ENCODE measurements around the gene EYA2. TPM values are rescaled to one million over a fixed set of nuclear protein-coding genes. Genes with fewer than 3 reads are reported as not detected.
"Not testable (repeated sequence)": the region's sequence is repeated elsewhere in the genome, so short reads cannot be mapped to it uniquely, and the experiment has no call there.

EYA2 gene
- total RNA-seq, 1 donor from 2014 or later: 24.4 TPM

DNA sequence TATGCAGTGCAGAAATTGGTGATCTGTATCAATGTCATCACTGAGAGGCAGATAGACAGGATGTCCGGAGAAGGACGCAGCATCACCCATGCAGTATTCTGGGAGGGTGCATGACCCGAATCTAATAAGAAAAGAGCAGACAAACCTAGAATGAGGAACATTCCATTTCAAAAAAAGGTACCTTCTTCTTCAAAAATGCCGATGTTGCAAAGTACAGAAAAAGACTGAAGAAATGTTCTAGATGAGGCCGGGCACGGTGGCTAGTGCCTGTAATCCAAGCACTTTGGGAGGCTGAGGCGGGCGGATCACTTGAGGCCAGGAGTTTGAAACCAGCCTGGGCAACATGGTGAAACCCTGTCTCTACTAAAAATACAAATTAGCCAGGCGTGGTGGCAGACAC, 28.2 kb downstream of the EYA2 start:
- ATAC-seq; intact Hi-C loops (cut with DNase I); DNase-seq (ENCODE audit: low spot score): not testable (repeated sequence)

DNA sequence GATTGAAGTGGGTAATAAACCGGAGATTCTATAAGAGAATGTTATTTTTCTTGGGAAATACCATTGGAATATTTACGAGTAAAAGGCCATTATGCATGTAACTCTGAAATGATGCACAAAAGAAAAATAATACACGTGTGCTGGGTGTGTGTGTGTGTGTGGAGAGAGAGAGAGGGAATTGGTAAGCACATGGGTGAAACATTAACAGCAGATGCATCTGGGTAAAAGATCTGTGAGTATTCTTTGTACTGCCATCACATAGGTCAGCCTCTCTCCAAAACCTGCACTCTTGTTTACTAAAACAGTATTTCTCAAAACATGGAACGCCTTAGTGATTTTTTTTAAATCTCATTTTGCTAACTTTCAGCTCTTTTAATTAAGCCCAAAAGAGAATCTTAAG, 28.9 kb downstream of the EYA2 start:
- no peak for ATAC-seq
- intact Hi-C loops (cut with DNase I): no loop called here
- DNase-seq (ENCODE audit: low spot score): no peak

DNA sequence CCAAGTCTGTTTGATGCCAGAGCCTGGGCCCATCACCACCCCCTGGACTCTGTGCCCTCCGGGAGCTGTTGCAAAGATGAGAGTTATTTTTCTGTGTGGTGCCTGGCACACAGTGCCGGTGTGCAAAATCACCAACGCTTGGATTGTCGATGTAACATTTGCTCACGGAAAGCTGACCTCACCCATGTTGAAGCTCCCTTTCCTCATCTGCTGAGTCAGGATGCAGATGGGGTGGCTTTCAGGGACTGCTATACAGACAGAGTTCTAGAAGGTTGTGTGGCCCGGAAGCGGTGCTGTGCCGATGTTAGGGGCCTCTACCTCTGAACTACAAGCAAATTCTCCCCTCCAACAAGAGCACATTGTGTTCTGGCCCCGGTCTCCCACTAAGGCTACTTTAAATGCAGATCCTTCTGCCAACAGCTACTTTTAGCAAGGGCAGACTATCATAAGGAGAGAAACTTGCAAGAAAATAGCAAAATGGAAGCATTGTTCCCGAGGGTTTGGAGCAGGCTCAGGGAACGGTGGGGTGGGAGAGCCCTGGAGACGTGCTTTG, 34.0 kb downstream of the EYA2 start:
- intact Hi-C loops (cut with DNase I): no loop called here
- ATAC-seq (peak; percentile 79), DNase-seq (ENCODE audit: low spot score) (no peak)

DNA sequence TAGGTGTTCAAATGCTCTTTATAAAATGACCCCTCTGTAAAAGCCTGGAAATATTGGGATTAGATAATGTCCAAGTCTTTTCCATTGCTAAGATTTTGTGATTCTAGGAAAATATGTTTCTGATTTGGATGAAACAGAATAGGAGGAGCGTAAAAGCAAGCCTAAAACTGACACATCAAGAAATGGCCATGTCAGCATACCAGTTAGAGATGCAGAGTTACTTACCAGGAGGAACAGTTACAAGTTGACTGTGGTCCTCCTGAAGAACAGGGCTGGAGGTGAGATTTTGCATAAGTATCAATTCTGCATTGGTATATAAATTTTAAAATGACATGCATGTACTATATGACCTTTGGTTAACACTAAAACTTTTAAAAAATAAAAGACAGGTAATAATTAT, 35.3 kb downstream of the EYA2 start:
- no peak for DNase-seq (ENCODE audit: low spot score)
- no peak for ATAC-seq
- intact Hi-C loops (cut with DNase I): no loop called here

DNA sequence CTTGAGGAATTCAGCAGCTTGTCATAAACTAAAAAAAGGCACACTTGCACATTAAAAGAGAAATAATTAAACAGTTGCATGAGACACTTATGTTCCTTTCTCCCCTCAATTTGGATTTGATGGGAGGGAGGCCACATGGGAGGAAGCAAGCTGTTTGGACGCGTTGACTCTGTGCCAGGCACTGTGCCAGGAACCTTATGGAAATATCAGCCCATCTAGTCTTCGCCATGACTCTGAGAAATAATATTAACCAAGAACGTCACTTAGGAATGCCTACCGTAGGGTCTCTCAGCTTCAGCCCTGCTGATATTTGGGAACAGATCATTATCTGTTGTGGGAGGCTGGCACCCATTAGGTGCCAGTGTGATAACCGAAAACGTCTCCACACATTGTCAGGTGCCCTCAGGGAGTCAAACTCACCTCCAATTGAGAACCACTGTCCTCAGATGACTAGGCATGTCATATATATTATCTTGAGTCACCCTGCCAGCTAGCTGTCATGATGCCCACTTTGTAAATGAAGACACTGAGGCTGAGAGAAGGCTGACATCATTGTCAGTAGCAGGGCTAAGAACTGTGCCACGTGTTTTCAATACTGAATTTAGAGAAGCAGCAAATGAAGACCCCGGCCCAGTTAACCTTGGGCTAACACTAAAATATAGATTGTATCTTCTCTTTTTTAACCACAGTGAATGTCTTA, 36.1 kb downstream of the EYA2 start:
- no peak for ATAC-seq
- DNase-seq (ENCODE audit: low spot score): no peak
- intact Hi-C loops (cut with DNase I): no loop called here

DNA sequence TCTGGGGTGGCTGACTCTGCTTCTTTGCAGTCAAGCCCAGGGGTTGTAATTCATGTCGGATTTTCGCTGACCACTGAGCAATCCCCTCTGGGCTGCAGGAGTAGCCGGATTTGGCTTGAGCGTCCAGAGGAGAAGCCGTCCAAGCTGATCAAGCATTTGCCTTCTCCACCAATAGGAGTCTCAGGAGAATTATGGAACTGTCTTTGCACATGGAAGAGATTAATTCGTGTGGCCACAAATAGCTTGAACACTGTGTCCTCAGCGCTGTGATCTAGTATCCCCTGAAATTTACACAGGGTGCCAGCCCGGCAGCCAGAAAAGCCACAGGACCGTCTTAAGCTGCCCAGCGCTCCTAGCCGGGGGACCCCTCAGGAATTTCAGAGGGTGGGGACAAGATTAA, 37.1 kb downstream of the EYA2 start:
- no peak for DNase-seq (ENCODE audit: low spot score)
- intact Hi-C loops (cut with DNase I): no loop called here
- ATAC-seq: peak; percentile 88

DNA sequence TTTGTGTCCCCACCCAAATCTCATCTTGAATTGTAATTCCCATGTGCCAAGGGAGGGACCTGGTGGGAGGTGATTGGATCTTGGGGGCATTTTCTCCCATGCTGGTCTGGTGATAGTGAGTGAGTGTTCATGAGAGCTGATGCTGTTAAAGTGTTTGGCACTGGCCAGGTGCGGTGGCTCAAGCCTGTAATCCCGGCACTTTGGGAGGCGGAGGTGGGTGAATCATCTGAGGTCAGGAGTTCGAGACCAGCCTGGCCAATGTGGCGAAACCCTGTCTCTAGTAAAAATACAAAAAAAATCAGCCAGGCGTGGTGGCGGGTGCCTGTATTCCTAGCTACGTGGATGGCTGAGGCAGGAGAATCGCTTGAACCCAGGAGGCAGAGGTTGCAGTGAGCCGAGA, 37.8 kb downstream of the EYA2 start:
- intact Hi-C loops (cut with DNase I); ATAC-seq; DNase-seq (ENCODE audit: low spot score): not testable (repeated sequence)

DNA sequence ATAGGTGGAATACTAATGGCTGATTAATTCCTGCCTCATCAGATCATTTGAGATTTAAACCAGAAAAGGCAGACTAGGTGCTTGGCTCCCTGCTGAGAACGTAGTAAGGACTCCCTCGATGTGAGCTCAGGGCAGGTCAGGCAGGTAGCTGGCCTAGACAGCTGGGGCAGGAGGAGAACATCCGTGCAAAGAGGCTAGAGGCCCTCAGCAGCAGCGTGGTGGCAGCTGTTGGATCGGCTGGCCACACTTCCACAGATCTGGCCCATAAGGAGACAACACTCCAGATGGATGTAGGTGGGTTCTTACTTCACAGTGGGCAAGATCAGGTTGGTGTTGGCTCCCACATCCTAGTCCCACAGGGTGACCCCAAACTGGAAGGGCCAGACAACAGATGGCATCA, 38.5 kb downstream of the EYA2 start:
- intact Hi-C loops (cut with DNase I): no loop called here

DNA sequence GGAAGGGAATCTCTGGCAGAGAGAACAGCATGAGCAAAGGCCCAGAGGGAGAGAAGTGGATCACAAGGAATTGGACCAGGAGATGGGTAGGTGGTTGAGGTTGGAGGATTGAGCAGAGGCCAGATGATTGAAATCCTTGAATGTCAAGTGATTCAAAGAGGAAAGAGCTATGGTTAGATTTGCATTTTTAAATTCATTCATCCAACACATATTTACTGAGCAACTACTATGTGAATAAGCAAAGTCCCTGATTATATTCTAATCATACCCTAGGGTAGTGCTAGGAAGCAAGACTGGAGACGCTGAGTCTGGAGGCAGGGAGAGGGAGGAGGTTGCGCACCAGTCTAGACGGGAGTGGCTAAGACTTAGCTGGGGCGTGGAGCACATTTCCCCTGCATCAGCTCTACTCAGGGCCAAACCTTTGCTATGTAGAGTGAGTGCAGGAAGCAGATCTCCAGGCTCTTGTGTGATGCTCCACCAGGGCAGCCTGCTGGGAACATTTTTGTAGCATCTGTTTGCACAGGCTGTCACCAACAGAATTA, 40.2 kb downstream of the EYA2 start:
- DNase-seq (ENCODE audit: low spot score) (no peak), ATAC-seq (no peak)
- intact Hi-C loops (cut with DNase I): no loop called here

More for the DNA sequence above, 38.5 kb downstream of the EYA2 start:
- DNase-seq (ENCODE audit: low spot score) (no peak), ATAC-seq (no peak)

DNA sequence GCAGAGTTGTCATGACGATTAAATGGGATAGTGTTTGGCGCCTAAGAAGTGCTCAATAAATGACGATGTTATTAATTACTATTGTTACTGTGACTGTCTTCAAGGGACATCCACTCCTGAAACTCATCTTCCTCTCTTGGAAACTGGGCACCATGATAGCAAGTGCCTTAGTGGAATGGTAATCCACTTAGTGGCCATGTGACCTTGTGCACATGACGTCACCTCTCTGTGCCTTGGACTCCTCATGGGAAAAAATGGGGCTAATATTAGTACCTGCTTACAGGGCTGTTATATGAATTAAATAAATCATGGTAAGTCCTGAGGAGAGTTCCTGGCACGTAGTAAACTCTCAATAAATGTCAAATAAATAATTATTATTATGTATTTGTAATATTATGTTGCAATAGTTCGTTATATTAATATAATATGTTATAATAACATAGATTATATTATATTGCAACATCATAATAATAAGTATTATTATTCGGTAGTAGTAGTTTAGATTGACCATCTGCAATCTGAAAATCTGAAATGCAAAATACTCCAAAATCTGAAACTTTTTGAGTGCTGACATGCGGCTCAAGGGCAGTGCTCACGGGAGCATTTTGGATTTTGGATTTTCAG, 40.9 kb downstream of the EYA2 start:
- ATAC-seq (no peak), DNase-seq (ENCODE audit: low spot score) (no peak)
- intact Hi-C loops (cut with DNase I): no loop called here

DNA sequence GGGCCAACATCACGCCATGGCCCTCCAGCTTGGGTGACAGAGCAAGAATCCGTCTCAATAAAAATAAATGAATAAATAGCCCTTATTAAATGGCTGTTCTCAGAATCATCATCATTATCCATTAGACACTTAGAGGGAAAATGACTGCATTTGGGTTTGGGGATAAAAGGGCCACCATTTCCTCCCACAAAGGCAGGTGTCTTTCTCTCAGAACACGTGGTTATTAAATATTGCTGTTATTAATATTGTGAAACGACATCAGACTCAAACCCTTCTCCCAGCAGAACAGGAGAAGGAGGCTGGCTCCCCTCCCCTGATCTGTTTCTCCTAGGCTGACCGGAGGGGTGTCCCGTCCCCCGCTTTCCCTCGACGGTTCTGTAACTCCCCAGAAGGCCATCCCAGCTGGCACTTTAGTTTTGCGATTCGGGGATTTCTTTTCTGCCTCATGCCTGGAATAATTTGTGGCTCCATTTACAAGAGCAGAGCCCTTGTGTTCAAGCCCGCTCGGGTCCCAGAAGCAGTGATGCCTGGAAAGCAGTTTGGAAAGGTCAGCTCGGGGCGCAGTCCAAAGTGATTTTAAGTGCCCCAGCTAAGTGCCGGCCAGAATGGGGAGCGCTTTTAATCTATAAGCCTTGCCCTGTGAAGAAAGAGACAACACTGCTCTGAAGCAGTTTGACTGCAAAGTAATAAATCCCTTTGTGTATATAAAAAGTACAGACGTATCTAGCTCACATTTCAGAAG, 41.9 kb downstream of the EYA2 start:
- DNase-seq (ENCODE audit: low spot score) (no peak), ATAC-seq (no peak)
- intact Hi-C loops (cut with DNase I): no loop called here

DNA sequence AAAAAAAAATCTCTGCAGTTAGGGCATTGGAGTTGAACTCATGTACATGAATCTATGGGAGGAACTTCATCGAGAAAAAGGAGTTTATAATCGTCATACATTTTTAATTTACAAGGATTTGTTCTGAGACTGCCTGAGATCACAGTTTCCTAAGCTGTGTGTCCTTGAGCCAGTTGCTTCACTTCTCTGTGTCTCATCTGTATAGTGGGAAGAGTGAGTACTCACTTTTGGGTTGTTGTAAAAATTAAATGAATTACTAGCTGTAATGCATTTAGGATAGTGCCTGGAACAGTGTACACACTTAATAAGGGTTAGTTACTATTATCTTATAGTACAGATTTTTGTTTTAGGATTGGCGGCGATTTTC, 42.5 kb downstream of the EYA2 start:
- DNase-seq (ENCODE audit: low spot score): no peak
- intact Hi-C loops (cut with DNase I): no loop called here
- no peak for ATAC-seq

DNA sequence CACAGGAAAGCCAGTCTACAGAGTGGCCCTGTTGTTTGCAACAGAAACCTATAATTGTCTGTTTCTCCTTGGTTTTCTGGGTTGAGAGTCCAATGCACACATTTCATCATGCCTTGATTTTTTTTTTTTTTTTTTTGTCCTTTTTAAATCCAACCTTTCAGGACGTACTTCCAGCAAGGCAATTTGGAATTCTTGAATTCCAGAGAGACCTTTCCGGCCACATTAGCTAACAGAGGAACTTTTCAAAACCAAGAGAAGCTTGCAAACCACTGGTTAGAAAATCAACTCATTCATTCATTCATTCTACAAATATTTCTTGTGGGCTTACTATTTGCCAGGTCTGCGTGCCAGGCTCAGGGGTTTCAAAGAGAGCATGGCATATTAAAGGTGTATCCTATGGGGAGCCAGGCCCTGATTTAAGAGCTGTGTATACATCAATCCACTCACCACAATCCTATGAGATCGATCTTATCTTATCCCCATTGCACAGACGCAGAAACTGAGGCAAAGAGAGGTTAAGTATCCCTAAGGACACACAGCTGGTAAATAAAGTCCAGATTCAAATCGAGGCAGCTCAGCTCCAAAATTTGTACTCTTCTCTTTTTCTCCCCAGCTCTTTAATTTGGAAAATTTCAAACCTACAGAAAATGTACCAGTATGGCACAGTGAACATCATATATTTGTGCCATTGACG, 43.0 kb downstream of the EYA2 start:
- ATAC-seq (no peak), DNase-seq (ENCODE audit: low spot score) (no peak)
- intact Hi-C loops (cut with DNase I): no loop called here

DNA sequence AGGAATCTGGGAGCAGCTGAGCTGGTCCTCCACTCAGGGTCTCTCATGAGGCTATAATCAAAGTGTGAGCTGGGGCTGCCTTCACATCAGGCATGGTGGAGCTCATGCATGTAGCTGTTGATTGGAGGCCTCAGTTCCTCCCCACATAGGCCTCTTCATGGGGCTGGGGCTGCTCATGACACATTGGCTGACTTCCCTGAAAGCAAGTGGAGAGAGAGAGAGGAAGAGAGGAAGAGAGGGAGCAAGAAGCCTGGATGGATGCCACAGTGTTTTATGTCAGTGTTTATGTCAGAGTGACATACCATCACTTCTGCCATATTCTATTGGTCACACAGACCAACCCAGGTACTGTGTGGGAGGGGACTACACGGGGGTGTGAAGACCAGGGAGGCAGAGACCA, 43.8 kb downstream of the EYA2 start:
- no peak for DNase-seq (ENCODE audit: low spot score)
- intact Hi-C loops (cut with DNase I): no loop called here
- ATAC-seq: no peak

DNA sequence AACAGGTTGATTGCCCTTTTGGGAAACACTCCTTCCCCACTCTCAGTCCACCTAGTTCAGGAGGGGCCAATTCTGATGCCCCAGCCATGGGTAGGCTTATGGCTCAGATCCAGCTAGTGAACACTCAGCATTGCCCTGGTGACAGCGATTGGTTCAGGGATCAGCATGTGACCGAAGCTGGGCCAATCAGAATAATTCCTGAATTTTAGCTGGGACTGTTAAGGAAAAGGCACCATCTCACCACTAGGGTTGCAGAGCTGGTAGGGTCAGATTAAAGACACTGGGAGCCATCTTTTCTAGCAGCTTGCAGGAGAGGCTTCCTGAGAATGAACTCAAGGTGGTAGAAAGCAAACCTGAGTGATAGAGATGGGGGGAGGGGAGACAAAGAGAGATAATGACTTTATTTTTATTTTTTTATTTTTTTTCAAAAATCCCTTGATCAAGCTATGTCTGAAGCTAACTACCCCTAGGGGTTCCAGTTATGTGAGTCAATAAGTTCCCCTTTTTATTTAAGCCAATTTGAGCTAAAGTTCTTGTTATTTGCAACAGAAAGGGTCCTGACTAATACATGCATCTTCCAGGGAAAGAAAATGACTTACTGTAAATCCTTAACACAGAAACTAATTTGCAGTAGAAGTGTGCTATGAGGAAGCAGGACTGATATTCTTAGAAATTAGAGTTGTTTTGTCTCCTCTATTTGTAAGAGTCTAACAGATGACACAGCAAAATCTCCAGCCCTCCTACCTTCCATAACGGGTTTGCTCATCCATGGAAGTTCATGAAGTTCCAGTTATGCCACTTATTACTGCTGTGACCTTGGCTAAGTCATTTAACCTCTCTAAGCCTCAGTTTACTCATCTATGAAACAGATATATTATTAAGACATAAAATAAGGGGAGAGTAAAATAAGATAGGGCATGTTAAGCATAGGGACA, 44.7 kb downstream of the EYA2 start:
- intact Hi-C loops (cut with DNase I): no loop called here

DNA sequence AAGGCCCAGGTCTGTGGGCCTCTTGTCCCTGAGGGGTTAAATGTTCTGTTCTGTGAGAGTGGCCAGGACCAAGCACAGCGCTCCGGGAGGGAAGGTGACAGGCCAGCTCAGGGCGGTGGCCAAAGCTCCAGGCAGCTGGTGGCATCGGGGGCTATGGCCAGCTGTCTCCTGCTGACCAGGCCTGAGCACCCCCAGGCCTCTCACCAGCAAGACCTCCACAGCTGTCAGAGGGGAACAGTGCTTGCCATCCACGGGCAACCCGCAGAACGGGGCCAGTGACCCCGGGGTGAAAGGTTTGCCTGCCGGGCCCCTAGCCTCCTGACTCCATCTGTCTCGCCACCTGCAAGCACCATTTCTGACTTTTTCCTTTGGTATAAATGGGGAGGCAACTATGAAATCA, 46.0 kb downstream of the EYA2 start:
- intact Hi-C loops (cut with DNase I): no loop called here
- DNase-seq (ENCODE audit: low spot score) (no peak), ATAC-seq (no peak)

More for the DNA sequence above, 44.7 kb downstream of the EYA2 start:
- no peak for ATAC-seq
- DNase-seq (ENCODE audit: low spot score): no peak

DNA sequence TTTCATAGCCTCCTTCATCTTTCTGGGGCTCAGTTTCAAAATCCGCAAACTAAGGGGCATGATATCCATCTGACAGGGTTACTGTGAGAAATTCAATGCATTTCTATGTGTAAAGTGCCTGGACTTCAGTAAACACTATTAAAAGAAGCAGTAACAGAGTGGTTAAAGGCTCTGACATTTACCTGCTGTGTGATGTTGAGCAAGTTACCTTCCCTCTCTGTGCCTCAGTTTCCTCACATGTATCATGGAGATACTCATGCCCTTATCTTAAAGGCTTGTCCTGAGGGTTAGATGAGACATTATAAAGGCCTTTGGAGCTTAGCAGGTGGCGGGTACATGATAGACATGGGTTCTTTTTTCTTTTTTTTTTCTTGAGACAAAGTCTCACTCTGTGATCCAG, 46.8 kb downstream of the EYA2 start:
- DNase-seq (ENCODE audit: low spot score) (no peak), ATAC-seq (no peak)
- intact Hi-C loops (cut with DNase I): no loop called here

DNA sequence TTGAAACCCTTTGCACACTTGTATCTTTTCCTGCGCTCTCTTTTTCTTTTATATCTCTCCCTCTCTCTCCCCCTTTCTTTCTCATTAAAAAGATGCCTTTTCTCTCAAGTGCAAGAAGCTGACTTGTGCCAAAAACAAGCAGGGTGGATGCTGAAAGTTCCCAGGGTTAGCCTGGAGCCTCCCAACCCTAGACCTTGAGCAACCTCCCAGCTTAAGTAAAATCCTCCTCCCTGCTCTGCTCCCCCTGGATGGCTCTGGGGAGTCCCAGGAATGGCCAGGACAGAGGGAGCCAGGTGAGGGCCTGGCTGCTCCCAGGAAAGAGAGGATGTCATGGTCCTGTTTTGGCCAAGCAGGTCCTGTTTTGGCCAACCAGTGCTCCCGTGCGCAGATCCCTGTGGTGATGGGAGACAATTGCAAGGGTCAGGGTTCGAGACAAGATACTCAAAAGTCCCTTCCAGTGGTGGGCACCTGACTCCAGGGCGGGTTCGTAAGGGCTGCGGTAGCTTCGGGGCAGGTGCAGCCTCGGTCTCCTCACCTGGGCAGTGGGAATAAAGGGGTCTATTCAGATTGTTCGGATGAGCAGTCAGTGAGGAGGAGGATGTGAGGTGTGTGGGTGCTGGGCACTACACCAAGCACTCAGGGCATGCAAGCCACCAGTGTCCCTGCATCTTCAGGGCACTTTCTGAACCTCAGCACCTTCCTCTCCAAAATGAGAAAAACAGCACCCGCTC, 49.4 kb downstream of the EYA2 start:
- ATAC-seq: no peak
- intact Hi-C loops (cut with DNase I): no loop called here
- DNase-seq (ENCODE audit: low spot score): no peak
